ENCODE results near the gene FAM163B.
A peak's percentile ranks its signal among the peaks of the same experiment; 100 is the strongest.
"Not testable (repeated sequence)": the region's sequence is repeated elsewhere in the genome, so short reads cannot be mapped to it uniquely, and the experiment has no call there.

The FAM163B gene

GRCh38 chr9:133640160-133640559, 31.0 kb upstream of the FAM163B start:
- no peak for DNase-seq (ENCODE audit: low read depth in 3 of 3, low spot score in 1 of 3)

- DNase-seq (ENCODE audit: low read depth in 3 of 3, low spot score in 1 of 3): no peak
Observed at GRCh38 chr9:133639613-133640012, 30.4 kb upstream of the FAM163B start.

GRCh38 chr9:133638711-133639110, 29.5 kb upstream of the FAM163B start:
- no peak for DNase-seq (ENCODE audit: low read depth in 3 of 3, low spot score in 1 of 3)

GRCh38 chr9:133638076-133638475, 28.9 kb upstream of the FAM163B start:
- no peak for DNase-seq (ENCODE audit: low read depth in 3 of 3, low spot score in 1 of 3)

- DNase-seq (ENCODE audit: low read depth in 3 of 3, low spot score in 1 of 3): no peak
Observed at GRCh38 chr9:133637451-133638055, 28.4 kb upstream of the FAM163B start.

- no peak for DNase-seq (ENCODE audit: low read depth in 3 of 3, low spot score in 1 of 3)
Observed at GRCh38 chr9:133636902-133637301, 27.7 kb upstream of the FAM163B start.

GRCh38 chr9:133635533-133636531, 26.6 kb upstream of the FAM163B start, which contains the start of gene DBH:
Gene DBH (plus strand): TSS chr9:133636363. CDS start chr9:133636372, 9 bp downstream.
- no peak for DNase-seq (ENCODE audit: low read depth in 3 of 3, low spot score in 1 of 3)

GRCh38 chr9:133635098-133635497, 25.9 kb upstream of the FAM163B start:
- no peak for DNase-seq (ENCODE audit: low read depth in 3 of 3, low spot score in 1 of 3)

GRCh38 chr9:133634081-133634691, 25.0 kb upstream of the FAM163B start:
- no peak for DNase-seq (ENCODE audit: low read depth in 3 of 3, low spot score in 1 of 3)

- no peak for DNase-seq (ENCODE audit: low read depth in 3 of 3, low spot score in 1 of 3)
Observed at GRCh38 chr9:133633681-133634080, 24.5 kb upstream of the FAM163B start.

- no peak for DNase-seq (ENCODE audit: low read depth in 3 of 3, low spot score in 1 of 3)
Observed at GRCh38 chr9:133632806-133633680, 23.9 kb upstream of the FAM163B start.

- DNase-seq (ENCODE audit: low read depth in 3 of 3, low spot score in 1 of 3): no peak
Observed at GRCh38 chr9:133631111-133631510, 21.9 kb upstream of the FAM163B start.

- DNase-seq (ENCODE audit: low read depth in 3 of 3, low spot score in 1 of 3): no peak
Observed at GRCh38 chr9:133629221-133630110, 20.3 kb upstream of the FAM163B start.

- no peak for DNase-seq (ENCODE audit: low read depth in 3 of 3, low spot score in 1 of 3)
Observed at GRCh38 chr9:133628766-133629165, 19.6 kb upstream of the FAM163B start.

- no peak for DNase-seq (ENCODE audit: low read depth in 3 of 3, low spot score in 1 of 3)
Observed at GRCh38 chr9:133627341-133627740, 18.2 kb upstream of the FAM163B start.

- DNase-seq (ENCODE audit: low read depth in 3 of 3, low spot score in 1 of 3): not testable (repeated sequence)
Observed at GRCh38 chr9:133626008-133626407, 16.8 kb upstream of the FAM163B start.

GRCh38 chr9:133622555-133622954, 13.4 kb upstream of the FAM163B start:
- no peak for DNase-seq (ENCODE audit: low read depth in 3 of 3, low spot score in 1 of 3)

- no peak for DNase-seq (ENCODE audit: low read depth in 3 of 3, low spot score in 1 of 3)
Observed at GRCh38 chr9:133621725-133622267, 12.6 kb upstream of the FAM163B start.

- DNase-seq (ENCODE audit: low read depth in 3 of 3, low spot score in 1 of 3): peak in 2 of 3 donors; percentile 28 to 35
Observed at GRCh38 chr9:133619791-133620190, 10.6 kb upstream of the FAM163B start.

All from stimulated activated CD4-positive, alpha-beta T cell treated with anti-CD3 and anti-CD28 coated beads, TNF-alpha, amount 100 ng/mL, for 1 hour (primary cell).